Activated CD4-positive, alpha-beta T cell treated with anti-CD3 and anti-CD28 coated beads, Interleukin-2, amount 10 ng/mL, durations not matched to agents 24 days and 14 days (primary cell): ENCODE results near the gene GCK. TPM values are rescaled to one million over a fixed set of nuclear protein-coding genes. Genes with fewer than 3 reads are reported as not detected.
"Not testable (repeated sequence)": the region's sequence is repeated elsewhere in the genome, so short reads cannot be mapped to it uniquely, and the experiment has no call there.

Experiments
- DNase-seq: peaks from one replicate; pipeline ENCODE4 v3.0.0; 2022
- H3K27ac Mint-ChIP-seq: one replicate; pipeline ENCODE4 v1.8.0; 2022; ENCODE audit warnings: mild to moderate bottlenecking, mixed read lengths
- H3K27me3 Mint-ChIP-seq: one replicate; pipeline ENCODE4 v1.8.0; 2022; ENCODE audit warnings: mixed read lengths
- H3K36me3 Mint-ChIP-seq: one replicate; pipeline ENCODE4 v1.8.0; 2022; ENCODE audit warnings: low read depth, mild to moderate bottlenecking, mixed read lengths
- H3K4me1 Mint-ChIP-seq: one replicate; pipeline ENCODE4 v1.8.0; 2021; ENCODE audit warnings: mixed read lengths
- H3K4me3 Mint-ChIP-seq: one replicate; pipeline ENCODE4 v1.8.0; 2022; ENCODE audit warnings: mild to moderate bottlenecking, moderate library complexity, mixed read lengths
- H3K9me3 Mint-ChIP-seq: one replicate; pipeline ENCODE4 v1.8.0; 2021; ENCODE audit warnings: mixed read lengths
- intact Hi-C: fragments of 100-400 bp; cut with micrococcal nuclease; formaldehyde crosslinking; loops from one replicate; pipeline ENCODE4 v1.15.1; 2023
- total RNA-seq: library from RNA; stranded (reverse); gene quantifications from 2 replicates; pipeline ENCODE4 v1.2.3, GENCODE V29; 2022

Gene GCK
- total RNA-seq, 1 donor from 2014 or later, result 1.7 TPM

DNA sequence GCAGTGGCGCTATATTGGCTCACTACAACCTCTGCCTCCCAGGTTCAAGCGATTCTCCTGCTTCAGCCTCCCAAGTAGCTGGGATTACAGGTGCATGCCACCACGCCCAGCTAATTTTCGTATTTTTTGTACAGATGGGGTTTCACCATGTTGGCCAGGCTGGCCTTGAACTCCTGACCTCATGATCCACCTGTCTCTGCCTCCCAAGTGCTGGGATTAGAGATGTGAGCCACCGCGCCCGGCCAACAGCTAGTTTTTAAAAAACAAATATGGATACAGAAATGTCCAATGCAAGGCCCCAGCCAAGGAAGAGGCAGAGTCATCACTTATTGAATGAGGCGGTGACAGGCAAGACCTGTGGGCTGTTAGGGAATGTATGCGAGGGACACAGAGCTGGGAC, 17.3 kb downstream of the GCK start:
- intact Hi-C loops, H3K9me3 Mint-ChIP-seq, DNase-seq, H3K36me3 Mint-ChIP-seq, H3K4me1 Mint-ChIP-seq, H3K27ac Mint-ChIP-seq, H3K4me3 Mint-ChIP-seq: not testable (repeated sequence)
- peaks cover 19% of the 10 kb centered on the region for H3K27me3 Mint-ChIP-seq

DNA sequence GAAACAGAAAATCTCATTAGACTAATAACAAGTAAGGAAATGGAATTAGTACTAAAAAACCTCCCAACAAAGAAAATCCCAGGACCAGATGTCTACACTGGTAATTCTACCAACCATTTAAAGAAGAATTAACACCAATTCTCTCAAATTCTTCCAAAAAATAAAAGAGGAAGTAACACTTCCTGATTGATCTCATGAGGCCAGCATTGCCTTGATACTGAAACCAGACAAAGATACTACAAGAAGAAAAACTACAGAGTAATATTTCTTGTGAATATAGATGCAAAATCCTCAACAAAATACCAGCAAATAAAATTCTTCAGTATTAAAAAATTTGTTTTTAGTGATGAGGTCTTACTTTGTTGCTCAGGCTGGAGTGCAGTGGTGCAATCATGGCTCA, 21.3 kb downstream of the GCK start:
- no peak for DNase-seq
- H3K36me3 Mint-ChIP-seq, result no peaks in the 10 kb centered on the region
- intact Hi-C loops, result no loop called here
- peaks cover 2% of the 10 kb centered on the region for H3K4me1 Mint-ChIP-seq
- peaks cover 22% of the 10 kb centered on the region for H3K27me3 Mint-ChIP-seq
- no peak overlapping the region for H3K4me3 Mint-ChIP-seq
- H3K27ac Mint-ChIP-seq, result no peak overlapping the region
- H3K9me3 Mint-ChIP-seq, result no peaks in the 10 kb centered on the region

DNA sequence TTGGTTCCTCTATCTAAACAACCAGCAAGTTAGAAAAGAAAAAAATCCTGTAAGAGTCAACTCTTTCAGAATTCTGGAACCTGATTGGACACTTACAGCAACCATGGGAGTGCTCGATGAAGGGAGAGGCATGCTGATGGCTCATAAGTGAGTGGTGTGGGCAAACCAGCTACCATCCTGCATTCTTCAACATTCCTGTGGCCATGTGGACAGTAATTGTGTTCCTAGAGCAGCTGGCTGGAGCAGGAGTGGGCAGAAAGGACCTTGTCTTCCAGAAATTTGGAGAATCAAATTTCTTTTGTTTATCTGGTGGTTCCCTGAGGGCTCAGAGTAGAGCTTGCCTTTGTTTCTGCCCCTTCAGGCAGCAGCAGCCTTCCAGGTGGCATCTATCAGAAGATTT, 25.6 kb downstream of the GCK start:
- no peaks in the 10 kb centered on the region for H3K36me3 Mint-ChIP-seq
- no peak for DNase-seq
- H3K4me3 Mint-ChIP-seq, result no peak overlapping the region
- H3K27me3 Mint-ChIP-seq, result peaks cover 18% of the 10 kb centered on the region
- intact Hi-C loops, result no loop called here
- H3K4me1 Mint-ChIP-seq, result peaks cover 2% of the 10 kb centered on the region
- no peaks in the 10 kb centered on the region for H3K9me3 Mint-ChIP-seq
- H3K27ac Mint-ChIP-seq, result no peak overlapping the region

DNA sequence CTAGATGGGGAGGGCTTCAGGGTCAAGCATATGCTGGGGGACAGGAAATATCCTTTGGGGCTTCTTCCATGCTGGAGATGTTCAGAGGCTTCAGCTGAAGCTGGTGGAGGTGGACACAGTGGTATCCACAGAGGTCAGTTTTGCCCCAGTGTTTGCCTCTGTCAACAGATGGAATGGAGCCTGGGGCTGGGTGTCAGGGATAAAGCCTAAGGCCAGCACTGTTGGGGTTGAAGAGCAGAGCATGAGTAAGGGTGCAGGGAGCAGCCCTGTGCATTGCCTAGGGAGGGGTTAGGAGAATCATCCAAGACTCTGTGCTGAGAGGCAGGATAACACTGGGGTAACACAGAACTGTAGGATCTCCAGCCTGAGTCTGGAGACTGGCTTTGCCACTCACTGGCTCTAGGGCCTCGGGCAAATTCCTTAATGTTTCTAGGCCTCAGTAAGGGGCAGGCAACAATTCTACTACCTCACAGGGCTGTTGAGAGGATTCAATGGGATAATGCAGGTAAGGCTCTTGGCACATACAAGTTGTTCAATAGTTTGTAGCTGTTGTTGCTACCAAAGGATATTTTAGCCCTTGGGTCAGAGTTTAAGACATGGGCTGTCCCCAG, 26.3 kb downstream of the GCK start:
- Mint-ChIP-seq H3K27ac (no peak overlapping the region), H3K4me1 (peaks cover 1% of the 10 kb centered on the region), H3K36me3 (no peaks in the 10 kb centered on the region), H3K27me3 (peaks cover 18% of the 10 kb centered on the region), H3K4me3 (no peak overlapping the region), H3K9me3 (no peaks in the 10 kb centered on the region)
- DNase-seq, result no peak
- intact Hi-C loops, result no loop called here

DNA sequence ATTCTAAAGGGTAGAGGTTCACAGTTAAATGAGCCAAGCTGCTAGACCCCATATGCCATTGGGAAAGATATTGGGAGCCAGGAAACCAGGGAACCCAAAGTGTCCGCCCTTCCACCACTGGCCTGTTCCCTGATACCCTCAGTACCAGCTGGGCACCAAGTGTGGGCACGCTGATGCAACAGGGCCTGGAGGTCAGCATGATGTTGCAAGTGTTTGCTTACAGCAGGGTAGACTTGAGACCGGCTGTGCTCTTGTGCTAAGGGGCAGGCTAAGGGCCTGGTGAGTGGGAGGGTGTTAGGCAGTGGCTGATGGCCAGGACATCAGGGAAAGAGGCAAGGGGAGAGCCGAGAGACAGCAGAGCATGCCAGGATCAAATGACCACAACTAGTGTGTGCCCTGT, 27.1 kb downstream of the GCK start:
- no peak for DNase-seq
- H3K9me3 Mint-ChIP-seq, result no peaks in the 10 kb centered on the region
- no peak overlapping the region for H3K4me3 Mint-ChIP-seq
- no peaks in the 10 kb centered on the region for H3K36me3 Mint-ChIP-seq
- no peaks in the 10 kb centered on the region for H3K4me1 Mint-ChIP-seq
- no peak overlapping the region for H3K27ac Mint-ChIP-seq
- intact Hi-C loops, result no loop called here
- peaks cover 17% of the 10 kb centered on the region for H3K27me3 Mint-ChIP-seq

DNA sequence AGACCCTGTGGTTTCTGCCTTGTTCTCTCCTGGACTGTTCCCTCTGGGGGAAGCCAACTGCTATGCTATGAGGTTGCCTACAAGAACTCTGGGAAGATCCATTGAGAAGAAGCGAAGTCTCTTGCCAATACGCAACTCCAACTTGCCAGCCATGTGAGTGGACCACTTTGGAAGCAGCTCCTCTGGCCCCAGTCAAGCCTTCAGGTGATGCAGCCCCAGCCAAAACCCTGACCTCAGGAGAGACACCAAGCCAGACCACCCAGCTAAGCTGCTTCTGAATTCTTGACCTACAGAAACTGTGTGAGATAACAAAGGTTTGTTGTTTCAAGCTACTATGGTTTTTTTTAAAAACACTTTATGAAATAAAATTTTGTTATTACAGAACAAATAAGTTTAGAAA, 27.9 kb downstream of the GCK start:
- Mint-ChIP-seq H3K27me3 (peaks cover 15% of the 10 kb centered on the region), H3K27ac (no peak overlapping the region), H3K4me3 (no peak overlapping the region), H3K4me1 (no peaks in the 10 kb centered on the region), H3K9me3 (no peaks in the 10 kb centered on the region), H3K36me3 (no peaks in the 10 kb centered on the region)
- no peak for DNase-seq
- intact Hi-C loops, result no loop called here

DNA sequence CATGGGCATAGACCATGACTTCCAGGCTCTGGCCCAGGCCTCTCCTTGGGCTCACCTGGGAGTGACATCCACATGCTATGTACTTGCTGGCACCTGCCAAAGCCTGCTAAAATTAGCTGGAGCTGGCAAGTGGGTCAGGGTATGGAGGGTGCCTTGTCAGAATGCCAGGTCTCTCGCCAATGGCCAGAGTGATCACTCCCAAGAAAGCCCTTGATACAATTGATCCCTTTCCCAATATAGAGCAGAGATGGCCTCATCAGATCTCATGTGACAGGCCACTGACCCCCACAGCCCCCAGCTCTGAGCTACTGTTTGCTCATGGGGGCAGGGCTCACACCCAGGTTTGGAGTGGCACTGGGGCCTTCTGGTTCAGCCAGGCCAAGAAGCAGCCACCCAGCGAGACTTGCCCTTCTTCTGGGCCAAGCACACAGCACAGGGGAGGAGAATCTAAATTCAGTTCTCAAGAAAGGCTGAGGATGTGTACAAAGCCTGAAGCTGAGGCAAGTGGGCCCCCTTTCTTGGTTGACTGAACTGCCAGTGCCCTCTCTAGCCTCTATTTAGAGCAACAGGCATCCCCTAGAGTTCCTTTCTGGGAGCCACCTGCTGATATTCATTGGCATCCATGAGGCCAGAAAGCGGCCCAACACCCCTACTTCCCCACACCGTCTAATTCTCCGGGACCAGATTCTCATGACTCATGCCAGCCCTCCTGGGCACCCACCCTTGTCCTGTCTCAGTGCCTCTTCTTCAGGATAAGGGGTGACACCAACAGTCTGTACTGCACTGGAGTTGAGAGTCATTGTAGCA, 29.2 kb downstream of the GCK start:
- H3K4me3 Mint-ChIP-seq, result no peak overlapping the region
- H3K9me3 Mint-ChIP-seq, result no peaks in the 10 kb centered on the region
- H3K36me3 Mint-ChIP-seq, result no peaks in the 10 kb centered on the region
- intact Hi-C loops, result no loop called here
- no peaks in the 10 kb centered on the region for H3K4me1 Mint-ChIP-seq
- H3K27ac Mint-ChIP-seq, result no peak overlapping the region
- no peak for DNase-seq
- H3K27me3 Mint-ChIP-seq, result peaks cover 12% of the 10 kb centered on the region

DNA sequence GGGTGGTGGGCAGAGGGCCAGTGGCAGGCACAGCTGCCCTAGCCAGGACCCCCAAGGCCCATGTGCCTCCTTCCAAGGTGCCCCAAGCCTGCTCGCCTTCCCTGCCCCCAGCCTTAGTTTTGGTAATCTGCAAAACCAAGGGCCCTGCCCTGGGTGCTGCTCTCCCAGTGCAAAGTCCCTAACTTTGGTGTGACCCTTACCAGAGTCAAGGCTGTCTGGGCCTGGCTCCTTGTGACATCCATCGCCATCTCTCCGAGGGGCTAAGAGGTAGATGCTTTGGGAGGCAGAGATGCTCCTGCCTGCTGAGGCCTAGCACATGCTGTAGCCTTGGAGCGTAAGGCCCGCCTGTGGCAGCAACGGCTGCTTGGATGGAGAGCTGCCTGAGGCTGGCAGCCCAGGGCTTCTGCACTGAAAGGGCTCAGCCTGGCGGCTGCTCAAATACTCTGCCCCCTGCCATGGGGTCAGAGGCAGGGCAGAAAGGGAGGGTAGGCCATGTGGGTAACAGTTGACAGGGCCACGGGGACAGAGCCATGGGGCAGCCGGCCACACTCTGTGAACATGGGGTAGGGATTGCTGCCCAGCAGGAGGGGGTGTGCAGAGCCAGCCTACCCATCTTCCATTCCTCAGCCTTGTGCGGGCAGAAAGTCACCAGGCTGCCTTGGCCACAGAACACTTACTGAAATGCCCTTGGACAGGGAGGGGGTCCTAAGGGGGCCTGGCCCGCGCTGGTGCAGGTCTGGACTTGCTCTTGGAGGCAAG, 30.2 kb downstream of the GCK start:
- no peak overlapping the region for H3K4me3 Mint-ChIP-seq
- no peak overlapping the region for H3K27ac Mint-ChIP-seq
- intact Hi-C loops, result no loop called here
- DNase-seq, result no peak
- H3K9me3 Mint-ChIP-seq, result no peaks in the 10 kb centered on the region
- H3K27me3 Mint-ChIP-seq, result peaks cover 5% of the 10 kb centered on the region
- H3K36me3 Mint-ChIP-seq, result no peaks in the 10 kb centered on the region
- H3K4me1 Mint-ChIP-seq, result no peaks in the 10 kb centered on the region

DNA sequence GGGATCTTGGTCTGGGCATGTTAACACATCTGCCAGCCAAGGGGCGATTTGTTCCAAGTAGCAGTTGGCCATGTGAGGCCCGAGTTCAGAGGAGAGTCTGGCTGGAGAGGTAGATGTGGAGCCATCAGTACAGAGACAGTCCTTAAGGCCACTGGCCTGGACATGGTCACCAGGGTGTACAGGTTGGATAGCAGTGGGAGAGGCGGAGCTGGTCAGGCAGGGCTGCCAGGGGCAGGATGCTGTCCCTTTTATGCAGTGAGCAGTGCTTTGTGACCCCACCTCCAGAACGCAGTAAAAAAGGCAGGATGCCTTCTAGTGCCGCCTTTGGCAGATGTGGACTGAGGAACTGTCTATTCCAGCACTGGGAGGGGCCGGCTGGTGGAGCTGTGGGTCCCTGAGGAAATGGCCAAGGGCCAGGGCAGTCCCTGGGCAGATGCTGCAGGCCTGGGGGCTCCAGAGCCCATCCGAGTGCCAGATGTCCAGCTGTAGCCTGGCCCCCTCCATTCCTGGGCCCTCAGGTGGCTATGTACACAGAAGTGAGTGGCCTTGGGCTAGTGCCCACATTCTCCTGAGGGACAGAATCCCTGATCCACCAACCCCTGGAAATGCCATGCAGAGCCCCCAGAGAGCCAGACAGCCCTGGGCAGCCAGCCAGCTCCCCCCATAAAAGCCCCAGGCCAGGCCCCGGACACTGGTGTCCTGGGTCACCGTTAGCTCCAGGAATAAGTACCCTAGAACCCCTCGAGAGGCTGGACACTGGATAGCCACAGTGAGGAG, 31.0 kb downstream of the GCK start:
- Mint-ChIP-seq H3K27ac (no peak overlapping the region), H3K4me1 (no peaks in the 10 kb centered on the region), H3K9me3 (no peaks in the 10 kb centered on the region), H3K36me3 (no peaks in the 10 kb centered on the region), H3K27me3 (peaks cover 3% of the 10 kb centered on the region), H3K4me3 (no peak overlapping the region)
- intact Hi-C loops, result no loop called here
- DNase-seq, result no peak

DNA sequence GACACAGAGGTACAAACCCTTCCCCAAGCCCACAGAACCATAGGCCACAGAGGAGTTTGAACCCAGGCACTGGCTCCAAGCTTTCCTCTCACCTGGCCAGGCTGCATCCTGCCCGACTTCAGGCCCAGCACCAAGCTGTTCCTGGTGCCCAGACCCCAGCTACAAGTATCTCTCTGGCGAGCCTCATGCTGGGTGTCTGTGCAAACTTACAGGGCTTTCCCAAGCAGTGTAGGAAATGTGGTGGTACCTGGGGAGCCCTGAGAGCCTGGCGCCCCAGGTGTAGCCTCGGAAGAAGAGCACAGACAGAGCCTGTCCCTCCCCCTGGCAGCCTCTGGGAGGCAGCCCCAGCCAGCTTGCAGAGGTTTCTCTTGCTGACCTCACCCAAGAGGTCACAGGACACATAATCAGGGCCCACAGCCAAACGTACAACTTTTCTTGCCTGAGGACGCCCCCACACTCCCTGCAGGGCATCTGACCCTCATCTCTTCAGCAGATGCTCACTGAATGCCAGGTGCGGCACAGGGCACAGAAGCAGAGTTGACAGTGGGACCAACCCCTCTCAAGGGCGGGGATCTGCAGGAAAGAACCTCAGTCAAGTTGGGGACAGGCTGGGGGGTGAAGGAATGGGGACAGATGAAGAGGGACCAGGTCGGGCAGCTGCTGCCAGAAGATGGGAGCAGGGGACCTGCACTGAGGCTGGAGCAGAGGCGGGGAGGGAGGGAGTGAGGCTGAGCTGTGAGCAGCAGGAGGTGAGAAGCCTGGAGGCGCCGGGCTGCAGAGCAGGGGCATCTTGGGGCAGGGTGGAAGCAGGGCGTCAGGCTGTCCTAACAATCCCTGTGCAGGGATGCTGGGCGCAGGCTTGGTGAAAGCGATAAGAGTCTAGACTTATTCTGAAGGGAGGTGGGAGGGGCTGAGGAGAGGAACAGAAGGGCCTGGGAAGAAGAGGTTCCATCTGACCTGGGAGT, 31.8 kb downstream of the GCK start:
- H3K27me3 Mint-ChIP-seq, result no peaks in the 10 kb centered on the region
- no peak for DNase-seq
- no peaks in the 10 kb centered on the region for H3K36me3 Mint-ChIP-seq
- no peak overlapping the region for H3K27ac Mint-ChIP-seq
- H3K4me1 Mint-ChIP-seq, result no peaks in the 10 kb centered on the region
- intact Hi-C loops, result no loop called here
- no peaks in the 10 kb centered on the region for H3K9me3 Mint-ChIP-seq
- H3K4me3 Mint-ChIP-seq, result no peak overlapping the region

DNA sequence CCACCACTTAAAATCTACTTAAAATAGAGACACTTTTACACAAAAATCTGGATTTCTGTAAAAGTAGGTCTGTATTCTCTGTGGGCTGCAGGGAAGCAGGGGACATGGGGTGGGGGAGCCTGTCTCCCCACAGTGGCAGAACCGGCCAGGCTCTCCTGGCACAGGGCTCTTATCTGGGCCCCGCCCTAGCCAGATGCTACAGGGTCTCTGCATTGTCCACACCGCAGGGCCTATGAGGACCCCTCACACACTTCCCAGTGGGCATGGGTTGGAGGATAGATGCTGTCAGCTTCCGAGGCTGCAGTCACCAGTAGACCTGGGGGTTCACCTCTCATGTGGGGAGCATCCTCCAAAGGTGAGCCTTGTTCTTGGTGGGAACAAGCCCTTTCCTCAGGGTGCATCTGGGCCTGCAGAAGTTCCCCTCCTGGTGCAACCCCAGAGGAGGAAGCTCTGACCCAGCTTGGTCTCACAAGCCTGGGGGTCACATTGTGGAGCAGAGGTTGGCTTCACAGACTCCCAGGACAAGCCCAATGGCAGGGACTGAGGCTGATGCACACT, 32.7 kb downstream of the GCK start:
- no peaks in the 10 kb centered on the region for H3K27me3 Mint-ChIP-seq
- H3K4me1 Mint-ChIP-seq, result no peaks in the 10 kb centered on the region
- no peaks in the 10 kb centered on the region for H3K9me3 Mint-ChIP-seq
- no peaks in the 10 kb centered on the region for H3K36me3 Mint-ChIP-seq
- H3K27ac Mint-ChIP-seq, result no peak overlapping the region
- no peak overlapping the region for H3K4me3 Mint-ChIP-seq
- no peak for DNase-seq
- intact Hi-C loops, result no loop called here

DNA sequence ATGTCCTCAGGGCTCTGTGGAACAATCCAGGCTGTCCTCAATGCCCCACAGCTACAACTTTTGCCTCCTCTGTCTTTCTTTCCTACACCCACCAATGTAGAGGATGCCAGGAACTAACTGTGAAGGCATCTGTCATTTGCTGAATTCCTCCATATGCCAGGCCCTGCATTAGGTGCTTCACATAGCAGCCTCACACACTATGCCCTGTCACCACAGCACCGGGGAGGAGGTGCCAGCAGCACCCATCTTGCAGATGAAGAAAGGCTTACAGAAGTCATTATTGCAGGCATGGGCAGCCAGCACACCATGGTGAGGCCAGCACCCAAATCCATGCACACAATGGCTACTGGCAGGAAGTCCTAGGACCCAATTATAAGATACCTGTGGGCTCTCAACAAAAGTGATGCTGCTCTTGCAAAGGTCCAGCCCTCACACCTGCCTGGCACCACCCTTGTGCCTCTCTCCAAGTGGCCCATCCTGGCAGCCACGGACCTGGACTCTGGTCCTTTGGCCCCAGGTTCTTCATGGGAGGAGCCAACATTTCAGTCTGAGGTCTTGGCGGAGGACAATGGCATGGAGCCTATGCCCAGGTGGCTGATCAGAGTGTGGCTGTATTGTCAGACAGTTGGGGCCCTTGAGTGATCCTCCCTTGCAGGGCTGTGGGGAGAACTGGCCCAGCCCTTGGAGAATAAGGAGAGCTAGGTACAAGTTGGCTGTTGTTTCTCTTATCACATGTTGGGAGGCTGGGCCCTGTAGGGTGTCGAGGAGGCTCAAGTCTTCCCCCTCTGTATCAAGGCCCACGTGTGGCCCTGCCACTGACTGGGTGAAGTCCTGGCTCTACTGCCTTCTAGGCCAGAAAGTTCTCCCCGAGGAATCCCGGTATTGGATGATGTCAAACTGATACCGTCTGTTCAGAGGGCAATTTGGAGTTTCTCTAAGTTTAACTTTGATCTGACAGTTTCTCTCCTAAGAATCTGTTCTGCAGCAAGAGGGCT, 33.8 kb downstream of the GCK start:
- no peaks in the 10 kb centered on the region for H3K9me3 Mint-ChIP-seq
- no peak overlapping the region for H3K4me3 Mint-ChIP-seq
- intact Hi-C loops, result no loop called here
- H3K36me3 Mint-ChIP-seq, result no peaks in the 10 kb centered on the region
- no peaks in the 10 kb centered on the region for H3K4me1 Mint-ChIP-seq
- DNase-seq, result no peak
- no peak overlapping the region for H3K27ac Mint-ChIP-seq
- H3K27me3 Mint-ChIP-seq, result no peaks in the 10 kb centered on the region
